Measurements from ENCODE around the gene SDK1. TPM values are rescaled to one million over a fixed set of nuclear protein-coding genes. Genes with fewer than 3 reads are reported as not detected.
"Not testable (repeated sequence)": the region's sequence is repeated elsewhere in the genome, so short reads cannot be mapped to it uniquely, and the experiment has no call there.

Gene SDK1
- total RNA-seq, 4 donors from 2014 or later, result 3.7 to 80.9 (median 13.1) TPM

DNA sequence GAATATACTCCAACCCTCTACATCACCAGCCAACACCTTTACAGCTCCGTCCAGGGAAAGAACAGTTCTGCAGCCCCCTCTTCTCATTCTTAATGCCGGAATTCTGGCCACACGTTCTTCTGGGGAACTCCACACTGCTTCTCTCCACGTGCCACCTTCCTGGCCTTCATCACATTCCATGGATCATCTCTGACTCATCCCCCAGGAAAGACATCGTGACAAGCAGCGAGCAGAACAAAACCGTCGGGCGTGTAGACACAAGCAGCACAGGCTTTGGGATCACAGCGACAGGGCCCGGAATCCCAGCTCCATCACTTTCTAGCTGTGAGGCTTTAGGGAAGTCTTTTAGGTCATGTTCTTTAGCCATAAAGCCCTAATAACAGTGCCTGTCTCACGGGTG, 790.7 kb downstream of the SDK1 start:
- H3K4me1 ChIP-seq, result no peaks in the 10 kb centered on the region
- H3K4me3 ChIP-seq, result no peak overlapping the region
- no peak overlapping the region for H3K27ac ChIP-seq
- no peak for TF ChIP-seq CTCF (IDR thresholded peaks at IDR 0.05)
- no peak for TF ChIP-seq POLR2A (IDR thresholded peaks at IDR 0.05)
- H3K27me3 ChIP-seq, result no peaks in the 10 kb centered on the region
- H3K36me3 ChIP-seq, result no peaks in the 10 kb centered on the region
- DNase-seq, result no peak
- no peaks in the 10 kb centered on the region for H3K9me3 ChIP-seq

DNA sequence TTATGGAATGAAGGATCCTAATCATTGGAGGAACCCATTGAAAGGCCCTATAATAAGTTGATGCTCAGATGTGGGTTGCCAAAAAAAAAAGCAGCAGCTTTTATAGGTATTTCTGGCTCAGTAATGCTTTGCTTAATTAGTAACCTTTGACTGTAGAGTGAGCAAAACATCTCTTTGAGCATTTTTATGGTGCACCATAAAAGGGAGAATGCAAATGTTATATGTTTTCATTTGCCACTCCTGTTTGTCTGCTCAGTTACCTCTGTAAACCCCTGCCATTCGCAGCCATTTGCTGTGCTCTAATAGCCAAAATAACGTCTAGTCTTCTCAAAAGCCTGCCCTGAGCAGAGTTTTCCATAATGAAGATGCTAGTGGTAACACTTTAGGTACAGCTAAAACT, 792.0 kb downstream of the SDK1 start:
- H3K4me1 ChIP-seq, result no peaks in the 10 kb centered on the region
- no peaks in the 10 kb centered on the region for H3K36me3 ChIP-seq
- no peaks in the 10 kb centered on the region for H3K9me3 ChIP-seq
- no peak overlapping the region for H3K27ac ChIP-seq
- no peak for DNase-seq
- H3K4me3 ChIP-seq, result no peak overlapping the region
- no peaks in the 10 kb centered on the region for H3K27me3 ChIP-seq
- TF ChIP-seq POLR2A (IDR thresholded peaks at IDR 0.05) (no peak), CTCF (IDR thresholded peaks at IDR 0.05) (no peak)

DNA sequence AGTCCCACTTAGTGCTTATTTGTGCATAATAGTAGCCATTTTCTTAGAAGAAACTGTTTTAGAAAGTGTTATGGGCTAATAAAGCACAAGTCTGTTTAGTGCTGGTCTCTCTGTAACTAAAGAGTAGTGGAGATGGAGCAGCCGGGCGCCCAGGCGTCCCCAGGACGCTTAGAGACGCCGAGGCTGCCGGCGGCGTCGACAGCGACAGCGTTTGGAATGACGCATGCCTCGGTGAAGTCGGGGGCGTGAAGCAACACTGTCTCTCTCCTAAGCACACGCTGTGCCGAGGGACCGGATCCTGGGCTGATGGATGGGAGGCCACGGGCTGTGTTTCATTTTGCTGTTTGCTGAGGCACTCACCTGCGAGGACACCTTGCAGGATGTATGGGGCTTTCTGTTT, 792.4 kb downstream of the SDK1 start:
- DNase-seq, result no peak
- Histone ChIP-seq H3K27ac (no peak overlapping the region), H3K9me3 (no peaks in the 10 kb centered on the region), H3K4me1 (no peaks in the 10 kb centered on the region), H3K4me3 (no peak overlapping the region), H3K36me3 (no peaks in the 10 kb centered on the region), H3K27me3 (no peaks in the 10 kb centered on the region)
- TF ChIP-seq CTCF (IDR thresholded peaks at IDR 0.05), result no peak
- no peak for TF ChIP-seq POLR2A (IDR thresholded peaks at IDR 0.05)

- not testable (repeated sequence) for H3K27me3 ChIP-seq, DNase-seq, H3K4me1 ChIP-seq, H3K9me3 ChIP-seq, H3K27ac ChIP-seq, H3K36me3 ChIP-seq, H3K4me3 ChIP-seq
These were observed 793.1 kb downstream of the SDK1 start for GRCh38 chr7:4094158-4094557.

GRCh38 chr7:4097001-4097609, 796.1 kb downstream of the SDK1 start:
- H3K4me1 ChIP-seq, result no peaks in the 10 kb centered on the region
- TF ChIP-seq CTCF (IDR thresholded peaks at IDR 0.05) (no peak), POLR2A (IDR thresholded peaks at IDR 0.05) (no peak)
- H3K4me3 ChIP-seq, result no peak overlapping the region
- no peaks in the 10 kb centered on the region for H3K27me3 ChIP-seq
- H3K27ac ChIP-seq, result no peak overlapping the region
- no peaks in the 10 kb centered on the region for H3K36me3 ChIP-seq
- no peak for DNase-seq
- H3K9me3 ChIP-seq, result no peaks in the 10 kb centered on the region

GRCh38 chr7:4098169-4098568, 797.1 kb downstream of the SDK1 start:
- no peaks in the 10 kb centered on the region for H3K27me3 ChIP-seq
- TF ChIP-seq POLR2A (IDR thresholded peaks at IDR 0.05) (no peak), CTCF (IDR thresholded peaks at IDR 0.05) (no peak)
- no peaks in the 10 kb centered on the region for H3K36me3 ChIP-seq
- no peak overlapping the region for H3K27ac ChIP-seq
- no peak overlapping the region for H3K4me3 ChIP-seq
- no peaks in the 10 kb centered on the region for H3K9me3 ChIP-seq
- no peaks in the 10 kb centered on the region for H3K4me1 ChIP-seq
- no peak for DNase-seq
